GM23338 (cell line): Measurements from ENCODE around the gene PLCL1.

ENCODE experiments used
- JUNB ChIP-seq: IDR thresholded peaks from one replicate; pipeline ENCODE4 v1.6.1; 2016; ENCODE audit warnings: antibody characterized with exemption; ENCODE audit not compliant: unreplicated experiment
- POLR2AphosphoS5 ChIP-seq: IDR thresholded peaks from 2 replicates; pipeline ENCODE4 v1.6.1; 2016; ENCODE audit warnings: antibody characterized with exemption, low read depth
- ZNF331 ChIP-seq: fragments of 250-450 bp; sonication (Bioruptor Pico); IDR thresholded peaks from 2 replicates; pipeline ENCODE4 v1.5.0; 2020; ENCODE audit warnings: low read depth, mild to moderate bottlenecking, moderate library complexity
- TF ChIP-seq, protein P1 (sequence below), 2 experiments: fragments of 200-600 bp in 1 of 2; sonication (generic) in 1 of 2; conservative IDR thresholded peaks; 2 replicates each; pipeline versions ENCODE4 v1.5.1 to v1.6.1; 2016 to 2017; ENCODE audit warnings: antibody characterized with exemption in 2 of 2, low read depth in 2 of 2, mild to moderate bottlenecking in 2 of 2, moderate library complexity in 1 of 2
- TF ChIP-seq, protein P2 (sequence below): fragments of 250-450 bp; sonication (Bioruptor Pico); IDR thresholded peaks from 2 replicates; pipeline ENCODE4 v1.5.0; 2020; ENCODE audit warnings: mild to moderate bottlenecking, moderate library complexity

DNA sequence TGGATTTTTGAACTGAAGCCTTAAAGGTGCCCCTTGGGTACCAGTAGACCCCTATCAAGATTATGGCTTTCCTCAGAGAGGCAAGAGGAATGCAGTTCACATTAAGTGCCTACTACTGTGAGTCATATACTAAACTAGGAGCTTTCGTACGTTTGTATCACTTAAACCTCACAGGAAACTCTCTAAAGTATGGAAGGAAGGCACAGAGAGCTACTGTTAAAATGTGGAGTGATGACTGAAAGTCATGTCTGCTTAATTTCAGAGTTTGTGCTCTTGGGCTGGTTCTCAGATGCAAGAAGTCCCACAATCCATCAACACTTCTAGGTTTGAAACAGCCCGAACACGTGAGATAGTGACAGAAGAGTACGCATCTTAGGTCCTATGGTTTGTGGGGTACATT is 4.7 kb downstream of the PLCL1 start:
- TF ChIP-seq, protein P1, sequence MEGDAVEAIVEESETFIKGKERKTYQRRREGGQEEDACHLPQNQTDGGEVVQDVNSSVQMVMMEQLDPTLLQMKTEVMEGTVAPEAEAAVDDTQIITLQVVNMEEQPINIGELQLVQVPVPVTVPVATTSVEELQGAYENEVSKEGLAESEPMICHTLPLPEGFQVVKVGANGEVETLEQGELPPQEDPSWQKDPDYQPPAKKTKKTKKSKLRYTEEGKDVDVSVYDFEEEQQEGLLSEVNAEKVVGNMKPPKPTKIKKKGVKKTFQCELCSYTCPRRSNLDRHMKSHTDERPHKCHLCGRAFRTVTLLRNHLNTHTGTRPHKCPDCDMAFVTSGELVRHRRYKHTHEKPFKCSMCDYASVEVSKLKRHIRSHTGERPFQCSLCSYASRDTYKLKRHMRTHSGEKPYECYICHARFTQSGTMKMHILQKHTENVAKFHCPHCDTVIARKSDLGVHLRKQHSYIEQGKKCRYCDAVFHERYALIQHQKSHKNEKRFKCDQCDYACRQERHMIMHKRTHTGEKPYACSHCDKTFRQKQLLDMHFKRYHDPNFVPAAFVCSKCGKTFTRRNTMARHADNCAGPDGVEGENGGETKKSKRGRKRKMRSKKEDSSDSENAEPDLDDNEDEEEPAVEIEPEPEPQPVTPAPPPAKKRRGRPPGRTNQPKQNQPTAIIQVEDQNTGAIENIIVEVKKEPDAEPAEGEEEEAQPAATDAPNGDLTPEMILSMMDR (conservative IDR thresholded peaks at IDR 0.05; ENCODE audit: low read depth in 2 of 2): no peak
- no peak for TF ChIP-seq JUNB
- no peak for TF ChIP-seq ZNF331 (CRISPR knock-in tag)
- TF ChIP-seq POLR2AphosphoS5: no peak
- TF ChIP-seq, protein P2, sequence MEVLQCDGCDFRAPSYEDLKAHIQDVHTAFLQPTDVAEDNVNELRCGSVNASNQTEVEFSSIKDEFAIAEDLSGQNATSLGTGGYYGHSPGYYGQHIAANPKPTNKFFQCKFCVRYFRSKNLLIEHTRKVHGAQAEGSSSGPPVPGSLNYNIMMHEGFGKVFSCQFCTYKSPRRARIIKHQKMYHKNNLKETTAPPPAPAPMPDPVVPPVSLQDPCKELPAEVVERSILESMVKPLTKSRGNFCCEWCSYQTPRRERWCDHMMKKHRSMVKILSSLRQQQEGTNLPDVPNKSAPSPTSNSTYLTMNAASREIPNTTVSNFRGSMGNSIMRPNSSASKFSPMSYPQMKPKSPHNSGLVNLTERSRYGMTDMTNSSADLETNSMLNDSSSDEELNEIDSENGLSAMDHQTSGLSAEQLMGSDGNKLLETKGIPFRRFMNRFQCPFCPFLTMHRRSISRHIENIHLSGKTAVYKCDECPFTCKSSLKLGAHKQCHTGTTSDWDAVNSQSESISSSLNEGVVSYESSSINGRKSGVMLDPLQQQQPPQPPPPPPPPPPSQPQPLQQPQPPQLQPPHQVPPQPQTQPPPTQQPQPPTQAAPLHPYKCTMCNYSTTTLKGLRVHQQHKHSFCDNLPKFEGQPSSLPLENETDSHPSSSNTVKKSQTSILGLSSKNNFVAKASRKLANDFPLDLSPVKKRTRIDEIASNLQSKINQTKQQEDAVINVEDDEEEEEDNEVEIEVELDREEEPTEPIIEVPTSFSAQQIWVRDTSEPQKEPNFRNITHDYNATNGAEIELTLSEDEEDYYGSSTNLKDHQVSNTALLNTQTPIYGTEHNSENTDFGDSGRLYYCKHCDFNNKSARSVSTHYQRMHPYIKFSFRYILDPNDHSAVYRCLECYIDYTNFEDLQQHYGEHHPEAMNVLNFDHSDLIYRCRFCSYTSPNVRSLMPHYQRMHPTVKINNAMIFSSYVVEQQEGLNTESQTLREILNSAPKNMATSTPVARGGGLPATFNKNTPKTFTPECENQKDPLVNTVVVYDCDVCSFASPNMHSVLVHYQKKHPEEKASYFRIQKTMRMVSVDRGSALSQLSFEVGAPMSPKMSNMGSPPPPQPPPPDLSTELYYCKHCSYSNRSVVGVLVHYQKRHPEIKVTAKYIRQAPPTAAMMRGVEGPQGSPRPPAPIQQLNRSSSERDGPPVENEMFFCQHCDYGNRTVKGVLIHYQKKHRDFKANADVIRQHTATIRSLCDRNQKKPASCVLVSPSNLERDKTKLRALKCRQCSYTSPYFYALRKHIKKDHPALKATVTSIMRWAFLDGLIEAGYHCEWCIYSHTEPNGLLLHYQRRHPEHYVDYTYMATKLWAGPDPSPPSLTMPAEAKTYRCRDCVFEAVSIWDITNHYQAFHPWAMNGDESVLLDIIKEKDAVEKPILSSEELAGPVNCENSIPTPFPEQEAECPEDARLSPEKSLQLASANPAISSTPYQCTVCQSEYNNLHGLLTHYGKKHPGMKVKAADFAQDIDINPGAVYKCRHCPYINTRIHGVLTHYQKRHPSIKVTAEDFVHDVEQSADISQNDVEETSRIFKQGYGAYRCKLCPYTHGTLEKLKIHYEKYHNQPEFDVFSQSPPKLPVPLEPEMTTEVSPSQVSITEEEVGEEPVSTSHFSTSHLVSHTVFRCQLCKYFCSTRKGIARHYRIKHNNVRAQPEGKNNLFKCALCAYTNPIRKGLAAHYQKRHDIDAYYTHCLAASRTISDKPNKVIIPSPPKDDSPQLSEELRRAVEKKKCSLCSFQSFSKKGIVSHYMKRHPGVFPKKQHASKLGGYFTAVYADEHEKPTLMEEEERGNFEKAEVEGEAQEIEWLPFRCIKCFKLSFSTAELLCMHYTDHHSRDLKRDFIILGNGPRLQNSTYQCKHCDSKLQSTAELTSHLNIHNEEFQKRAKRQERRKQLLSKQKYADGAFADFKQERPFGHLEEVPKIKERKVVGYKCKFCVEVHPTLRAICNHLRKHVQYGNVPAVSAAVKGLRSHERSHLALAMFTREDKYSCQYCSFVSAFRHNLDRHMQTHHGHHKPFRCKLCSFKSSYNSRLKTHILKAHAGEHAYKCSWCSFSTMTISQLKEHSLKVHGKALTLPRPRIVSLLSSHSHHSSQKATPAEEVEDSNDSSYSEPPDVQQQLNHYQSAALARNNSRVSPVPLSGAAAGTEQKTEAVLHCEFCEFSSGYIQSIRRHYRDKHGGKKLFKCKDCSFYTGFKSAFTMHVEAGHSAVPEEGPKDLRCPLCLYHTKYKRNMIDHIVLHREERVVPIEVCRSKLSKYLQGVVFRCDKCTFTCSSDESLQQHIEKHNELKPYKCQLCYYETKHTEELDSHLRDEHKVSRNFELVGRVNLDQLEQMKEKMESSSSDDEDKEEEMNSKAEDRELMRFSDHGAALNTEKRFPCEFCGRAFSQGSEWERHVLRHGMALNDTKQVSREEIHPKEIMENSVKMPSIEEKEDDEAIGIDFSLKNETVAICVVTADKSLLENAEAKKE (CRISPR knock-in tag): no peak
